Uterus (tissue), 4 donors: ENCODE results near the gene ZHX3. TPM values are rescaled to one million over a fixed set of nuclear protein-coding genes. Genes with fewer than 3 reads are reported as not detected.
A peak's percentile ranks its signal among the peaks of the same experiment; 100 is the strongest.

Experiments used
- DNase-seq, 2 donors: peaks; one replicate each; pipeline ENCODE4 v3.0.0-alpha.2; 2019 to 2020
- H3K27ac ChIP-seq, 2 donors: fragments of 200-600 bp; sonication (generic); 1 replicate in 1 of 2; 2 replicates in 1 of 2; pipeline ENCODE4 v1.5.1; 2016 to 2018
- H3K27me3 ChIP-seq, 2 donors: fragments of 200-600 bp; sonication (generic); one replicate each; pipeline ENCODE4 v1.5.1; 2018 to 2019; ENCODE audit warnings: control low read depth in 1 of 2
- H3K36me3 ChIP-seq, 2 donors: fragments of 200-600 bp; sonication (generic); one replicate each; pipeline ENCODE4 v1.5.1; 2019; ENCODE audit warnings: control low read depth in 1 of 2
- H3K4me1 ChIP-seq, 2 donors: fragments of 200-600 bp; sonication (generic); one replicate each; pipeline ENCODE4 v1.5.1; 2018 to 2019; ENCODE audit warnings: control low read depth in 1 of 2
- H3K4me3 ChIP-seq, 2 donors: fragments of 200-600 bp; sonication (generic); 1 replicate in 1 of 2; 2 replicates in 1 of 2; pipeline ENCODE4 v1.5.1; 2018 to 2019; ENCODE audit warnings: mild to moderate bottlenecking in 1 of 2
- H3K9me3 ChIP-seq, 2 donors: fragments of 200-600 bp; sonication (generic); one replicate each; pipeline ENCODE4 v1.5.1; 2019; ENCODE audit warnings: control low read depth in 1 of 2
- POLR2A ChIP-seq, 2 donors: fragments of 450-650 bp; IDR thresholded peaks; one replicate each; pipeline ENCODE4 v1.6.1; 2016; ENCODE audit warnings: antibody characterized with exemption in 2 of 2, mild to moderate bottlenecking in 1 of 2, moderate library complexity in 1 of 2
- intact Hi-C: fragments of 100-400 bp; cut with DNase I; formaldehyde crosslinking; loops from one replicate; pipeline ENCODE4 v1.15.1; 2023; ENCODE audit warnings: low total_unique reads
- total RNA-seq, 4 donors: library from RNA; depleted of rRNA in 3 of 4; stranded (reverse); fragments of >200 nt in 3 of 4; gene quantifications; one replicate each; pipeline versions ENCODE4 v1.1.0 to v1.2.4, GENCODE V29; 2014 to 2023
- TF ChIP-seq, protein P1 (sequence below), 4 experiments: fragments of 200-600 bp in 2 of 4; fragments of 450-650 bp in 2 of 4; sonication (generic) in 2 of 4; IDR thresholded peaks; one replicate each; pipeline ENCODE4 v1.5.1; 2016 to 2019; ENCODE audit warnings: antibody characterized with exemption in 4 of 4, mild to moderate bottlenecking in 2 of 4, moderate library complexity in 1 of 4
- donor health status: DM: yes; HTN: yes; CAD: no.

The ZHX3 gene
- total RNA-seq, 4 donors from 2014 or later = 18.7 to 85.2 (median 25.0) TPM

DNA sequence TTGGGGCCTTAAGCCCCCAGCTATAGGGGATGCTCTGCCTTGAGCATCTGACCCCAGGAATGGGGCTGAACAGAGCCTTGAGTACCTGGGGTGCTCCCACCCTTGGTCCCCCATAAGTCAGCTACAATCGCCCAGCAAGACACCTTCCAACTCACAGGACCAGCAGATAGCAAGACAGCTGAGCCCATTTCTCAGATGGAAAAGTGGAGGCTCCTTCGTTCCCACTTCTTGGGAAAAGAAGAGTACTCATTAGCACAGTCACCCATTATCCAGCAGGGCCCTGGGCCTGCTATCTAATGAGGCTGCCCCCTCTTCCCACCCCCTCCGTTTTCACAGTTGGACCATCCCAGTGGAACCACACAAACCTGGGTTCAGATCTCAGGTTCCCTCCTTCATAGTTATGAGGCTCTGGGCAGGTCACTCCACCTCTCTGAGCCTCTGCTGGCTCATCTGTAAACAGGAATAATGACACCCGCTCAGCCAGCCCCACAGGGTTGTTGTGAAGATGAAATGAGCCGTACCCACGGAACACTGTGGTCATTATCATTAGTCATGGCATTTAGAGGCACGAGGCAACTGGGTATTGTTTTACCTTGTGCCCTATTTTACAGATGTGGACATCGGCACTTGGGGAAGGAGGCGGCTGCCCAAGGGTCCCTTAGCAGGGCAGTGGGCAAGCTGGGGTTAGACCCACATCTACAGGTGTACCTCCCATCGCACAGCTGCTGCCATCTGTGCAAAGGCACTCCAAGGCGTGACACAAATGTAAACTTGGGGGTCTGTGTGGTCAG, 27.6 kb upstream of the ZHX3 start:
- Histone ChIP-seq H3K27me3 (no peaks in the 10 kb centered on the region), H3K9me3 (no peaks in the 10 kb centered on the region), H3K27ac (no peak overlapping the region), H3K4me1 (no peaks in the 10 kb centered on the region), H3K4me3 (no peak overlapping the region), H3K36me3 (no peaks in the 10 kb centered on the region)
- intact Hi-C loops = loop anchor here (10.0 kb wide), 1 partner anchor 70 kb away; no protein-coding TSS in a partner anchor
- no peak for TF ChIP-seq POLR2A (IDR thresholded peaks at IDR 0.05)
- TF ChIP-seq, protein P1, sequence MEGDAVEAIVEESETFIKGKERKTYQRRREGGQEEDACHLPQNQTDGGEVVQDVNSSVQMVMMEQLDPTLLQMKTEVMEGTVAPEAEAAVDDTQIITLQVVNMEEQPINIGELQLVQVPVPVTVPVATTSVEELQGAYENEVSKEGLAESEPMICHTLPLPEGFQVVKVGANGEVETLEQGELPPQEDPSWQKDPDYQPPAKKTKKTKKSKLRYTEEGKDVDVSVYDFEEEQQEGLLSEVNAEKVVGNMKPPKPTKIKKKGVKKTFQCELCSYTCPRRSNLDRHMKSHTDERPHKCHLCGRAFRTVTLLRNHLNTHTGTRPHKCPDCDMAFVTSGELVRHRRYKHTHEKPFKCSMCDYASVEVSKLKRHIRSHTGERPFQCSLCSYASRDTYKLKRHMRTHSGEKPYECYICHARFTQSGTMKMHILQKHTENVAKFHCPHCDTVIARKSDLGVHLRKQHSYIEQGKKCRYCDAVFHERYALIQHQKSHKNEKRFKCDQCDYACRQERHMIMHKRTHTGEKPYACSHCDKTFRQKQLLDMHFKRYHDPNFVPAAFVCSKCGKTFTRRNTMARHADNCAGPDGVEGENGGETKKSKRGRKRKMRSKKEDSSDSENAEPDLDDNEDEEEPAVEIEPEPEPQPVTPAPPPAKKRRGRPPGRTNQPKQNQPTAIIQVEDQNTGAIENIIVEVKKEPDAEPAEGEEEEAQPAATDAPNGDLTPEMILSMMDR (IDR thresholded peaks at IDR 0.05) = no peak
- no peak for DNase-seq

DNA sequence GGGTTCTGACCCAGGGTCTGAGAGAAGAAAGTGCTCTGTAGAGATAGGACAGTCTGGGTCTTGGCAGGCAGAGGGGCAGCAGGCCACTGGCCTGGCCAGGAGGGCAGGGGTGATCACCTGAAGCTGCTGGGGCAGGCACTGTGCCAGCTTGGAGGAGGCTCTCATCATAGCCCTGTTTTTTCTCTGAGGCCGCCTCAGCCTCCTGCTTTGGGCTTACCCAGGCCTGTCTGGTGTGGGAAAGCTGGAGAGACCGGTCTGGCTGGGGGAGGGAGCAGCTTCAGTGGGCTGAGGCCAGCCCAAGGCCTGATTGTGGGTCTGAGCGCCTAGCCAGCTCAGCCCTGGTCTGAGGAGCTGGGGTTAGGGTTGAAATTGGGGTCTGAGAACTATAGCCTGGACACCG, 26.9 kb upstream of the ZHX3 start:
- intact Hi-C loops = loop anchor here (10.0 kb wide), 1 partner anchor 70 kb away; no protein-coding TSS in a partner anchor
- Histone ChIP-seq H3K4me1 (no peaks in the 10 kb centered on the region), H3K4me3 (no peak overlapping the region), H3K9me3 (no peaks in the 10 kb centered on the region), H3K27ac (no peak overlapping the region), H3K27me3 (no peaks in the 10 kb centered on the region), H3K36me3 (no peaks in the 10 kb centered on the region)
- TF ChIP-seq, protein P1 (IDR thresholded peaks at IDR 0.05) = no peak
- no peak for TF ChIP-seq POLR2A (IDR thresholded peaks at IDR 0.05)
- DNase-seq = no peak

DNA sequence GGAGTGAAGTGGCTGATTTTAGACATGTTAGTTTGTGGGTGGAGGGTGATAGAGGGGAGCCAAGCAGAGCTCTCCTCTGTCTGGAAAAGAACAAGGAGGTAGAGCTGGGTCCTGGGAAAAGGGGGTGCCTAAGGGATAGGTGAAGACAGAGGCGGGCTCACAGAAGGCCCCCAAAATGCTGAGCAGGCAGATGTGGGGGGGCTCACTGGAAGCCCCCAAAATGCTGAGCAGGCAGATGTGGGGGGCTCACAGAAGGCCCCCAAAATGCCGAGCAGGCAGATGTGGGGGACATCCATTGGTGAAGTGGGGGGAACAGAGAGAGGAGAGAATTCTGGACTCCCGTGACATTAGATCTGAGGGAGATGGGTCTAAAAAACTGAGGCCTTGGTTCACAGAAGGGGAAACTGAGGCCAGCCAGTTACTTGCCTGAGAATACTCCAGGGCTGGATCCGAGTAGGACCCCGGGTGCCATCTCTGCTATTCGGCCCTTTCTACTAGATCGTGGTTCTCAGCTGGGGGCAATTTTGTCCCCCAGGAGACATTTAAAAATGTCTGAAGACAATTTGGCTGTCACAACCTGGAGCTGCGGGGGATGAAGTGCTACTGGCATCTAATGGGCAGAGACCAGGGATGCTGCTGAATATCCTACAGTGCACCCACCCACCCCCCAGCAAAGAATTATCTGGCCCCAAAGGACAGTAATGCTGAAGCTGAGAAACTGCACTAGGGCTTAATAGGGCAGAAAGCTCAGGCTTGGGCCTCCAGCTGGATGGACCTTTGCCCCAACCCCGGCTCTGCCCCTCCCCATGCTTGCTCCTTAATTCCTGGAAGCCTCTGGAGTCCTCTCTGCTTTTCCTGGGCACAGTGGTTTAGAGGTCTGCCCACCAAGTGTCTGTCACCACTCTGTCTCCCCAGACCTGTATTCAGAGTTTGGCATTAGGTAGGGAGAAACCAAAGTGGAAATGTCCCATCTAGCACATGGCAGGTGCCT, 25.2 kb upstream of the ZHX3 start:
- Histone ChIP-seq H3K9me3 (no peaks in the 10 kb centered on the region), H3K4me1 (no peaks in the 10 kb centered on the region), H3K27ac (no peak overlapping the region), H3K36me3 (no peaks in the 10 kb centered on the region), H3K4me3 (no peak overlapping the region), H3K27me3 (no peaks in the 10 kb centered on the region)
- intact Hi-C loops = loop anchor here (10.0 kb wide), 1 partner anchor 72 kb away; no protein-coding TSS in a partner anchor
- TF ChIP-seq, protein P1 (IDR thresholded peaks at IDR 0.05) = no peak
- TF ChIP-seq POLR2A (IDR thresholded peaks at IDR 0.05) = no peak
- no peak for DNase-seq

DNA sequence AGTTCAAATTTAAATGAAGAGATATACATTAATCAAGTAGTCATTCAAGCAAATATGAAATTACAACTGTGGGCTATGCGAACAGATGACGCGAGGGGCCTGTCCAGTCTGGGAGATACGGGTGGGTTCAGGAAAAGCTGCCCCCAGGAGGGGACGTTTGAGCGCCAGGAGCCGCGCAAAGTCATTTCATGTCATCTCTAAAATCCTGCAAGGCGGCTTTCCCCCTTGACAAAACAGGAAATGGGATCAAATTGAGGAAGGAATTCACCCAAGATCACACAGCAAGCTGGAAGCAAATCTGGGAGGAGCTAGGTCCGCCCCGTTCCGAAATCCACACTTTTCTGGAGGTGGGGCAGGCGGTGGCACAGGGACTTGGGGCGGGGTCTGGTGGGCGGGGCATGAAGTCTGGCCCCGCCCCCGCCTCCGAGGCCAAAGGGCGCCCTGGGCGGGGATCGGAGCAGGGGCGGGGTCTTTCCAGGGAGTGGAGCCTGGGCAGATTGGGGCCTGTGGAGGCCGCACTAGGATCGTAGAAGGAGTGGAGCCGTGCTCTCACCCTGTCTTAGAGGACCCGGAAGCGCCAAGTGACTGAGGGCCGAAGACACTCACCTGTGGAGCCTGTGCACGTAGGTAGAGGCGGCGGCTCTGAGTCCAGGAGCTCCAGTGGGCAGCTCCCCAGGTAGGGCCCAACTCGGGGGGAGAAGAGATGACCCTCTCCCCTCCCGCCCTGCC, 23.0 kb upstream of the ZHX3 start, which contains the start of gene LPIN3:
TSS of gene LPIN3 (plus strand) at position 495 of the 729 bp plus-strand sequence. CDS start 4,983 bp downstream, outside the sequence.
- no peaks in the 10 kb centered on the region for H3K27me3 ChIP-seq
- TF ChIP-seq, protein P1 (IDR thresholded peaks at IDR 0.05) = peak in 3 of 4 experiments; percentile 26 to 44 (median 38)
- TF ChIP-seq POLR2A (IDR thresholded peaks at IDR 0.05) = peak; percentile 17 to 52
- no peaks in the 10 kb centered on the region for H3K36me3 ChIP-seq
- H3K9me3 ChIP-seq = no peaks in the 10 kb centered on the region
- no peaks in the 10 kb centered on the region for H3K4me1 ChIP-seq
- peak within 1 kb of the TSS; percentile 33 to 40 for H3K4me3 ChIP-seq
- H3K27ac ChIP-seq = peak within 1 kb of the TSS; percentile 81 to 86
- peak; percentile 91 to 95 for DNase-seq
- intact Hi-C loops = loop anchor here (2.0 to 10.0 kb wide), 2 partner anchors 74 to 168 kb away; no protein-coding TSS in a partner anchor
